Astrocyte (in vitro differentiated cells and primary cell): Measurements from ENCODE around the gene C1orf53. TPM values are rescaled to one million over a fixed set of nuclear protein-coding genes. Genes with fewer than 3 reads are reported as not detected.

Experiments used
- DNase-seq: peaks from one replicate; pipeline ENCODE4 v3.0.0-alpha.2; 2010; ENCODE audit warnings: low read depth
- FAIRE-seq: peaks from 2 replicates; lab custom pipeline; 2011; peaks lifted over from hg19 to GRCh38; lab: Jason Lieb, UNC
- H2AFZ ChIP-seq: 2 replicates; pipeline ENCODE4 v1.6.0; 2012; ENCODE audit warnings: low read depth, low read length, inconsistent platforms
- H3K27ac ChIP-seq: 2 replicates; pipeline ENCODE4 v1.5.1; 2011; ENCODE audit warnings: low read depth, low read length, inconsistent platforms
- H3K27me3 ChIP-seq: 2 replicates; pipeline ENCODE4 v1.6.0; 2011; ENCODE audit warnings: low read length, inconsistent platforms; ENCODE audit not compliant: insufficient read depth
- H3K36me3 ChIP-seq: 2 replicates; pipeline ENCODE4 v1.5.1; 2011; ENCODE audit warnings: low read length, inconsistent platforms; ENCODE audit not compliant: insufficient read depth
- H3K4me1 ChIP-seq: 2 replicates; pipeline ENCODE4 v1.5.1; 2011; ENCODE audit warnings: low read length, inconsistent platforms; ENCODE audit not compliant: insufficient read depth
- H3K4me2 ChIP-seq: 2 replicates; pipeline ENCODE4 v1.6.0; 2012; ENCODE audit warnings: low read length, inconsistent platforms
- H3K4me3 ChIP-seq: 2 replicates; pipeline ENCODE4 v1.5.1; 2011; ENCODE audit warnings: low read depth, mild to moderate bottlenecking, low read length, inconsistent platforms; ENCODE audit not compliant: insufficient read depth
- H3K79me2 ChIP-seq: 2 replicates; pipeline ENCODE4 v1.6.0; 2012; ENCODE audit warnings: mild to moderate bottlenecking, low read length, inconsistent platforms; ENCODE audit not compliant: insufficient read depth
- H3K9ac ChIP-seq: 2 replicates; pipeline ENCODE4 v1.6.0; 2012; ENCODE audit warnings: mild to moderate bottlenecking, low read length, inconsistent platforms
- H3K9me3 ChIP-seq: 2 replicates; pipeline ENCODE4 v1.5.1; 2012; ENCODE audit warnings: low read depth, mild to moderate bottlenecking, low read length, inconsistent platforms; ENCODE audit not compliant: insufficient read depth
- H4K20me1 ChIP-seq: 2 replicates; pipeline ENCODE4 v1.6.0; 2012; ENCODE audit warnings: low read length, inconsistent platforms; ENCODE audit not compliant: insufficient read depth
- H3K27ac Mint-ChIP-seq: one replicate; pipeline ENCODE4 v1.8.0; 2021; ENCODE audit warnings: mild to moderate bottlenecking, mixed read lengths; ENCODE audit not compliant: unreplicated experiment
- H3K27me3 Mint-ChIP-seq: one replicate; pipeline ENCODE4 v1.8.0; 2021; ENCODE audit warnings: low read depth, mixed read lengths; ENCODE audit not compliant: unreplicated experiment
- H3K36me3 Mint-ChIP-seq: one replicate; pipeline ENCODE4 v1.8.0; 2021; ENCODE audit warnings: low read depth, mixed read lengths; ENCODE audit not compliant: unreplicated experiment
- H3K4me1 Mint-ChIP-seq: one replicate; pipeline ENCODE4 v1.8.0; 2021; ENCODE audit warnings: low read depth, mixed read lengths; ENCODE audit not compliant: unreplicated experiment
- H3K4me3 Mint-ChIP-seq: one replicate; pipeline ENCODE4 v1.8.0; 2021; ENCODE audit warnings: mild to moderate bottlenecking, moderate library complexity, mixed read lengths; ENCODE audit not compliant: unreplicated experiment
- H3K9me3 Mint-ChIP-seq: one replicate; pipeline ENCODE4 v1.8.0; 2021; ENCODE audit warnings: mild to moderate bottlenecking, mixed read lengths; ENCODE audit not compliant: unreplicated experiment
- EZH2 ChIP-seq: IDR thresholded peaks from 2 replicates; pipeline ENCODE4 v1.6.1; 2012; ENCODE audit warnings: mild to moderate bottlenecking, low read length, inconsistent platforms; ENCODE audit not compliant: insufficient read depth
- total RNA-seq: library from RNA; stranded (reverse); gene quantifications from 2 replicates; pipeline ENCODE4 v1.2.1, GENCODE V29; 2021
- TF ChIP-seq, protein P1 (sequence below): IDR thresholded peaks from 2 replicates; pipeline ENCODE4 v1.5.1; 2011; ENCODE audit warnings: low read depth, mild to moderate bottlenecking, inconsistent platforms, low read length, moderate library complexity; ENCODE audit not compliant: insufficient read depth

Gene C1orf53
- total RNA-seq, 1 donor from 2014 or later: 7.9 TPM

DNA sequence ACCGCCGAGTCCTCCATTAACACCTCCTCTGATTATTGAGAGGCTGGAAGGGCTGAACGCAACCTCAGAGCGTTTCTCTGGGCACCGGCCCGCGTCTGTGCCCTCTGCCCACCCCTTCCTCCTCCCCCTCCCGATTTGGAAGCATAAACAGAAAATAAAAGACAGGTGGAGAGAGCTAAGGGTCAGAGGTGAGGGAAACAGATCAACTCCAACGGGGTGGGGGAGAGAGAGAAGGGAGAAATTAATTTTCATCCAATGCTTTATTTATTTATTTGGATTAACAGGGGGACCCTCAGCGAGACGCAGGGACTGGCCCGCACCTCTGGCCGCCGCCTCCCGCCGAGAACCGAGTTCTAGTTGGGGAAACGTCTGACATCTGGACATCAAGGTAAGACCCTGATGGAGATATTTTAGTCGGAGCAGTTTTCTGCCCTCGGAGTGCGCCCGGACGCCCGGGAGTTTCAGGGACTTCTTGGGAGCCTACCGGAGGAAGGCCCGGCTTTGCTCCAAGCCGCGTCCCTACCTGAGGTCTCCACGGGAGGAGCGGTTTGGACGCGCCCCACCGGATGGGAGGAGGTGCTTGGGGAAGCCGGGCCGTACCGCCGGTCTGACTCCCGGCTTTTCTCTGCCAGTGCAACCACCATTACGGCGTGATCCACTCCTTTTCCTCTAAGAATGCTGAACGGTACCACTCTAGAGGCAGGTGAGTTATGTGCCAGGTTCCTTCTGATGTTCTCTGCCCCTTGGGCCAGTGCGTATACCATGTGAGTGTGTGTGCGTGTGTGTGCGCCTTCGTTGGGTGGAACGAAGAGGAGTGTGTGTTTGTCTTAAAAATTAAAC lies 9.6 kb downstream of the C1orf53 start:
- FAIRE-seq (no peak), DNase-seq (no peak)
- Histone ChIP-seq H3K4me3 (no peak overlapping the region), H4K20me1 (peaks cover 6% of the 10 kb centered on the region), H3K9me3 (no peaks in the 10 kb centered on the region), H3K4me2 (peak overlapping the region; percentile 71), H3K79me2 (no peaks in the 10 kb centered on the region), H3K27me3 (peaks cover 100% of the 10 kb centered on the region), H2AFZ (peak overlapping the region; percentile 47), H3K9ac (no peak overlapping the region), H3K4me1 (peaks cover 5% of the 10 kb centered on the region), H3K27ac (no peak overlapping the region), H3K36me3 (no peaks in the 10 kb centered on the region)
- peaks cover 17% of the 10 kb centered on the region for H3K4me1 Mint-ChIP-seq
- TF ChIP-seq, protein P1, sequence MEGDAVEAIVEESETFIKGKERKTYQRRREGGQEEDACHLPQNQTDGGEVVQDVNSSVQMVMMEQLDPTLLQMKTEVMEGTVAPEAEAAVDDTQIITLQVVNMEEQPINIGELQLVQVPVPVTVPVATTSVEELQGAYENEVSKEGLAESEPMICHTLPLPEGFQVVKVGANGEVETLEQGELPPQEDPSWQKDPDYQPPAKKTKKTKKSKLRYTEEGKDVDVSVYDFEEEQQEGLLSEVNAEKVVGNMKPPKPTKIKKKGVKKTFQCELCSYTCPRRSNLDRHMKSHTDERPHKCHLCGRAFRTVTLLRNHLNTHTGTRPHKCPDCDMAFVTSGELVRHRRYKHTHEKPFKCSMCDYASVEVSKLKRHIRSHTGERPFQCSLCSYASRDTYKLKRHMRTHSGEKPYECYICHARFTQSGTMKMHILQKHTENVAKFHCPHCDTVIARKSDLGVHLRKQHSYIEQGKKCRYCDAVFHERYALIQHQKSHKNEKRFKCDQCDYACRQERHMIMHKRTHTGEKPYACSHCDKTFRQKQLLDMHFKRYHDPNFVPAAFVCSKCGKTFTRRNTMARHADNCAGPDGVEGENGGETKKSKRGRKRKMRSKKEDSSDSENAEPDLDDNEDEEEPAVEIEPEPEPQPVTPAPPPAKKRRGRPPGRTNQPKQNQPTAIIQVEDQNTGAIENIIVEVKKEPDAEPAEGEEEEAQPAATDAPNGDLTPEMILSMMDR: no peak
- TF ChIP-seq EZH2: peak; percentile 32
- H3K27ac Mint-ChIP-seq: peak overlapping the region; percentile 86
- peaks cover 14% of the 10 kb centered on the region for H3K9me3 Mint-ChIP-seq
- peaks cover 4% of the 10 kb centered on the region for H3K36me3 Mint-ChIP-seq
- H3K4me3 Mint-ChIP-seq: peak overlapping the region; percentile 60
- peaks cover 90% of the 10 kb centered on the region for H3K27me3 Mint-ChIP-seq

DNA sequence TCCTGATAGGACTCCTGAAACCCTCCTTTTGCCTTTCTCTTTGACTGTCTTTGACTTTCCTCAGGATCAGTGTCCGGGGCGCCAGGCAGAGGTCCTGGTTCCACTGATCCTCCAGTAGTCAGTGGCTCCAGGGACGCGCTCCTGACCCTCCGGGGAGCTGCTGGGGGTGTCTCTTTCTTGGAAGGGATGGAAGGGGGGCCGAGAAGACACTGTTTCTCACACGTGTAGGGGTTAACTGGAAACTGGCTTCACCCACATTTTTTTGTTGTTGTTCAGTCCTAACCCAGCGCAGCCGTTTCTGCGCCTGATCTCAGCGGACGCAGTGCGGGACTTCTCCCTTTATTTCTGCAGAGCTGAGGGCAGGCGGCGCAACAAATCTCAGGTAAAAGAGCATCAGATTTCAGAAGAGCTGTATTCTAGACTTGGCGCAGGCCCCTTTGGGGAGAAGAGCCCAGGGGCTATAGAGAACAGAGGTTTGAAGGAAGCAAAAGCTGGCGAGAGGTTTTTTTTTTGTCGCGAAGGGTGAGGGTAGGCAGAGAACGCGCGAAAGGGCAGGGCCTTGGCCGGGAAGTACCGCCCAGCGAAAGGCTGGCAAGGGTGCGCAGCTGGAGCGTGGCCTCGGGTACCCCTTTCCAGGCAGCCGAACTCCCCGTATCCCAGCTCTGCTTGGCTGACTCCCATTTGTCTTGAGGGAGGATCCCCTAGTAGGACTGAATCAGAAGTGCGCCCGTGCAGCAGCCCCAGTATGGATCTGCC lies 10.5 kb downstream of the C1orf53 start:
- Histone ChIP-seq H3K4me3 (no peak overlapping the region), H3K79me2 (no peaks in the 10 kb centered on the region), H3K4me1 (peaks cover 9% of the 10 kb centered on the region), H3K36me3 (no peaks in the 10 kb centered on the region), H3K27ac (no peak overlapping the region), H3K27me3 (peaks cover 100% of the 10 kb centered on the region), H3K9ac (no peak overlapping the region), H3K4me2 (peak overlapping the region; percentile 71), H2AFZ (no peak overlapping the region), H4K20me1 (peaks cover 6% of the 10 kb centered on the region), H3K9me3 (no peaks in the 10 kb centered on the region)
- Mint-ChIP-seq H3K27ac (peak overlapping the region; percentile 62), H3K4me3 (no peak overlapping the region), H3K9me3 (peaks cover 18% of the 10 kb centered on the region), H3K4me1 (peaks cover 21% of the 10 kb centered on the region), H3K27me3 (peaks cover 90% of the 10 kb centered on the region), H3K36me3 (peaks cover 7% of the 10 kb centered on the region)
- FAIRE-seq (no peak), DNase-seq (no peak)
- TF ChIP-seq EZH2: peak; percentile 4
- TF ChIP-seq, protein P1: no peak
